ENCODE results near the gene AKT2. TPM values are rescaled to one million over a fixed set of nuclear protein-coding genes. Genes with fewer than 3 reads are reported as not detected.
A peak's percentile ranks its signal among the peaks of the same experiment; 100 is the strongest.

The AKT2 gene
- total and polyA plus RNA-seq, 10 of the 15 experiments (the other 5 are each of a cell fraction or from before 2014, with no cell fraction given): 1.0 to 185 (median 71.5) TPM

GRCh38 chr19:40285353-40286234 lies 449 bp upstream of the AKT2 start (continued):
- TF ChIP-seq NR2C2 (IDR thresholded peaks at IDR 0.05; ENCODE audit: borderline replicate concordance, control insufficient read depth, insufficient read length, low read depth) (no peak), E4F1 (IDR thresholded peaks at IDR 0.05; ENCODE audit: borderline replicate concordance, partially characterized antibody) (no peak), FOXM1 (IDR thresholded peaks at IDR 0.05; ENCODE audit: low read depth, low read length) (no peak), YY1 (IDR thresholded peaks at IDR 0.05; ENCODE audit: low read depth, low read length) (0 out of 2 replicates have a peak, but pooled peaks have one; percentile 49), JUNB (IDR thresholded peaks at IDR 0.05) (0 out of 2 replicates have a peak, but pooled peaks have one; percentile 2), SREBF2 (IDR thresholded peaks at IDR 0.05; ENCODE audit: low read length) (no peak), HCFC1 (IDR thresholded peaks at IDR 0.05; ENCODE audit: low read length) (peak; percentile 48; the same call in 1 of the 2 replicates), ESRRA (IDR thresholded peaks at IDR 0.05; ENCODE audit: low read length) (no peak), ELK1 (IDR thresholded peaks at IDR 0.05; ENCODE audit: low read depth, low read length) (no peak; the same call in 1 of the 2 replicates), NFYA (IDR thresholded peaks at IDR 0.05; ENCODE audit: borderline replicate concordance, low read depth, low read length) (no peak), BCL11A (IDR thresholded peaks at IDR 0.05; ENCODE audit: low read depth, low read length) (no peak), SIN3A (IDR thresholded peaks at IDR 0.05; ENCODE audit: low read depth, low read length) (no peak), MTA3 (IDR thresholded peaks at IDR 0.05; ENCODE audit: borderline replicate concordance, low read length) (no peak), RFX5 (IDR thresholded peaks at IDR 0.05; ENCODE audit: low read depth, low read length) (no peak), POLR2A (IDR thresholded peaks at IDR 0.05; ENCODE audit: low read depth, low read length) (peak; percentile 11), MEF2B (IDR thresholded peaks at IDR 0.05; ENCODE audit: partially characterized antibody, poor library complexity, severe bottlenecking) (peak; percentile 55), MXI1 (IDR thresholded peaks at IDR 0.05; ENCODE audit: low read depth, low read length) (peak; percentile 54; the same call in 1 of the 2 replicates), ETV6 (conservative IDR thresholded peaks at IDR 0.05 in 1 of 2, IDR thresholded peaks at IDR 0.05 in 1 of 2; ENCODE audit: borderline replicate concordance in 1 of 2, low read depth in 1 of 2) (no peak), CBX5 (IDR thresholded peaks at IDR 0.05; ENCODE audit: low read depth) (no peak), ZNF384 (IDR thresholded peaks at IDR 0.05; ENCODE audit: borderline replicate concordance, low read depth, low read length) (no peak), GATAD2B (conservative IDR thresholded peaks at IDR 0.05; ENCODE audit: low read depth) (no peak), NKRF (conservative IDR thresholded peaks at IDR 0.05) (no peak), ATF3 (IDR thresholded peaks at IDR 0.05; ENCODE audit: borderline replicate concordance, extremely low read depth, low read depth, low read length) (no peak), CBFB (IDR thresholded peaks at IDR 0.05; ENCODE audit: low read depth) (no peak; the same call in 1 of the 2 replicates), TARDBP (IDR thresholded peaks at IDR 0.05; ENCODE audit: borderline replicate concordance) (no peak)

Data from GM12878 (cell line).